Measurements from ENCODE around the gene HIPK4. TPM values are rescaled to one million over a fixed set of nuclear protein-coding genes. Genes with fewer than 3 reads are reported as not detected.
"Not testable (repeated sequence)": the region's sequence is repeated elsewhere in the genome, so short reads cannot be mapped to it uniquely, and the experiment has no call there.

The HIPK4 gene
- total RNA-seq, 2 experiments from 2014 or later = not detected

GRCh38 chr19:40374084-40374483, 15.9 kb downstream of the HIPK4 start:
- Histone ChIP-seq H3K4me1 (ENCODE audit: insufficient read depth, low read length, poor library complexity, severe bottlenecking) (no peaks in the 10 kb centered on the region), H3K9me2 (ENCODE audit: insufficient read depth, low read length) (no peaks in the 10 kb centered on the region), H3K4me2 (ENCODE audit: low read length) (no peak overlapping the region), H2AFZ (ENCODE audit: low read length) (no peak overlapping the region), H3K4me3 (ENCODE audit: low read depth, low read length, poor library complexity, severe bottlenecking) (no peak overlapping the region), H3K79me2 (ENCODE audit: insufficient read depth, low read depth, low read length) (no peaks in the 10 kb centered on the region), H3K9me3 (ENCODE audit: low read length) (no peaks in the 10 kb centered on the region), H4K20me1 (ENCODE audit: insufficient read depth, low read length) (no peaks in the 10 kb centered on the region), H3K36me3 (ENCODE audit: insufficient read depth, low read length) (peaks cover 3% of the 10 kb centered on the region; the same call in 1 of the 2 replicates), H3K27ac (ENCODE audit: low read depth, low read length, poor library complexity, severe bottlenecking) (no peak overlapping the region)
- ChIA-PET CTCF (ENCODE audit: unreplicated experiment) (no interaction called here), POLR2A (interaction anchor here (0.7 kb wide), 1 partner anchor 88 kb away, joined by 3 read pairs; no protein-coding TSS in a partner anchor)
- intact Hi-C loops (cut with micrococcal nuclease; ENCODE audit: unreplicated experiment) = no loop called here
- TF ChIP-seq EZH2phosphoT487 (IDR thresholded peaks at IDR 0.05; ENCODE audit: borderline replicate concordance, low read depth, low read length) (no peak), CTCF (conservative IDR thresholded peaks at IDR 0.05; ENCODE audit: low read length) (no peak)
- no peak for DNase-seq (ENCODE audit: low spot score)
- no TSS peak for BruUV-seq (replicated peaks)

- H3K4me3 ChIP-seq (ENCODE audit: low read depth, low read length, poor library complexity, severe bottlenecking) = no peak overlapping the region
- H3K9me2 ChIP-seq (ENCODE audit: insufficient read depth, low read length) = no peaks in the 10 kb centered on the region
- H3K79me2 ChIP-seq (ENCODE audit: insufficient read depth, low read depth, low read length) = no peaks in the 10 kb centered on the region
- POLR2A ChIA-PET = interaction anchor here (0.6 to 0.9 kb wide), 3 partner anchors 8 to 81 kb away, joined by 3 to 4 read pairs (median 3); no protein-coding TSS in a partner anchor
- BruUV-seq (replicated peaks) = no TSS peak
- no peak overlapping the region for H3K27ac ChIP-seq (ENCODE audit: low read depth, low read length, poor library complexity, severe bottlenecking)
- no peaks in the 10 kb centered on the region for H4K20me1 ChIP-seq (ENCODE audit: insufficient read depth, low read length)
- no peaks in the 10 kb centered on the region for H3K9me3 ChIP-seq (ENCODE audit: low read length)
- peaks cover 3% of the 10 kb centered on the region; the same call in 1 of the 2 replicates for H3K36me3 ChIP-seq (ENCODE audit: insufficient read depth, low read length)
- CTCF ChIA-PET (ENCODE audit: unreplicated experiment) = no interaction called here
- H3K4me2 ChIP-seq (ENCODE audit: low read length) = no peak overlapping the region
- H3K4me1 ChIP-seq (ENCODE audit: insufficient read depth, low read length, poor library complexity, severe bottlenecking) = no peaks in the 10 kb centered on the region
- intact Hi-C loops (cut with micrococcal nuclease; ENCODE audit: unreplicated experiment) = no loop called here
- no peak for DNase-seq (ENCODE audit: low spot score)
- H2AFZ ChIP-seq (ENCODE audit: low read length) = no peak overlapping the region
- TF ChIP-seq EZH2phosphoT487 (IDR thresholded peaks at IDR 0.05; ENCODE audit: borderline replicate concordance, low read depth, low read length) (no peak), CTCF (conservative IDR thresholded peaks at IDR 0.05; ENCODE audit: low read length) (no peak)
Observed at GRCh38 chr19:40371802-40372122, 18.2 kb downstream of the HIPK4 start.

- intact Hi-C loops (cut with micrococcal nuclease; ENCODE audit: unreplicated experiment) = no loop called here
- no peaks in the 10 kb centered on the region for H3K9me2 ChIP-seq (ENCODE audit: insufficient read depth, low read length)
- no peak for DNase-seq (ENCODE audit: low spot score)
- H3K4me3 ChIP-seq (ENCODE audit: low read depth, low read length, poor library complexity, severe bottlenecking) = no peak overlapping the region
- TF ChIP-seq EZH2phosphoT487 (IDR thresholded peaks at IDR 0.05; ENCODE audit: borderline replicate concordance, low read depth, low read length) (no peak), CTCF (conservative IDR thresholded peaks at IDR 0.05; ENCODE audit: low read length) (no peak)
- H4K20me1 ChIP-seq (ENCODE audit: insufficient read depth, low read length) = no peaks in the 10 kb centered on the region
- BruUV-seq (replicated peaks) = no TSS peak
- H2AFZ ChIP-seq (ENCODE audit: low read length) = no peak overlapping the region
- ChIA-PET CTCF (ENCODE audit: unreplicated experiment) (no interaction called here), POLR2A (interaction anchor here (0.6 to 0.9 kb wide), 3 partner anchors 8 to 80 kb away, joined by 3 to 4 read pairs (median 3); no protein-coding TSS in a partner anchor)
- no peak overlapping the region for H3K27ac ChIP-seq (ENCODE audit: low read depth, low read length, poor library complexity, severe bottlenecking)
- no peak overlapping the region for H3K4me2 ChIP-seq (ENCODE audit: low read length)
- H3K9me3 ChIP-seq (ENCODE audit: low read length) = no peaks in the 10 kb centered on the region
- peaks cover under 1% of the 10 kb centered on the region for H3K4me1 ChIP-seq (ENCODE audit: insufficient read depth, low read length, poor library complexity, severe bottlenecking)
- peaks cover 3% of the 10 kb centered on the region; the same call in 1 of the 2 replicates for H3K36me3 ChIP-seq (ENCODE audit: insufficient read depth, low read length)
- no peaks in the 10 kb centered on the region for H3K79me2 ChIP-seq (ENCODE audit: insufficient read depth, low read depth, low read length)
Observed at GRCh38 chr19:40370997-40371801, 18.8 kb downstream of the HIPK4 start.

GRCh38 chr19:40370253-40370652, 19.7 kb downstream of the HIPK4 start:
- H3K9me3 ChIP-seq (ENCODE audit: low read length); H4K20me1 ChIP-seq (ENCODE audit: insufficient read depth, low read length); DNase-seq (ENCODE audit: low spot score); POLR2A ChIA-PET; H3K4me1 ChIP-seq (ENCODE audit: insufficient read depth, low read length, poor library complexity, severe bottlenecking); H3K27ac ChIP-seq (ENCODE audit: low read depth, low read length, poor library complexity, severe bottlenecking); BruUV-seq (replicated peaks); intact Hi-C loops (cut with micrococcal nuclease; ENCODE audit: unreplicated experiment); H3K9me2 ChIP-seq (ENCODE audit: insufficient read depth, low read length); CTCF ChIA-PET (ENCODE audit: unreplicated experiment); H3K79me2 ChIP-seq (ENCODE audit: insufficient read depth, low read depth, low read length); H3K4me3 ChIP-seq (ENCODE audit: low read depth, low read length, poor library complexity, severe bottlenecking); H3K36me3 ChIP-seq (ENCODE audit: insufficient read depth, low read length); H2AFZ ChIP-seq (ENCODE audit: low read length); H3K4me2 ChIP-seq (ENCODE audit: low read length): not testable (repeated sequence)
